IMR-90 (cell line): ENCODE data around the gene CDK17. TPM values are rescaled to one million over a fixed set of nuclear protein-coding genes. Genes with fewer than 3 reads are reported as not detected.
A peak's percentile ranks its signal among the peaks of the same experiment; 100 is the strongest.

Experiments used
- ATAC-seq: fragments of 200-7000 bp; cut with Tn5 transposase; 2 replicates; pipeline ENCODE4 v1.9.1; 2020; ENCODE audit warnings: low read depth, mild to moderate bottlenecking, moderate library complexity
- BruUV-seq: library from RNA; stranded (reverse); fragments of 400-500 nt; replicated peaks from 2 replicates; lab custom pipeline; 2021; lab: Mats Ljungman, UMichigan
- CTCF ChIA-PET: fragments of 300-600 bp; formaldehyde crosslinking; extraction: SDS; loops from one replicate; lab custom pipeline; 2021; ENCODE audit warnings: antibody characterized with exemption; lab: Yijun Ruan, JAX
- POLR2A ChIA-PET: fragments of 300-600 bp; sonication (Branson Sonifier 250); formaldehyde crosslinking; loops from one replicate; lab custom pipeline; 2022; ENCODE audit warnings: antibody characterized with exemption; ENCODE audit not compliant: unreplicated experiment; lab: Charles Lee
- DNase-seq: peaks from one replicate; pipeline ENCODE4 v3.0.0; 2013
- H2AFZ ChIP-seq: replicated peaks from 2 replicates; pipeline ENCODE3; 2013; ENCODE audit warnings: low read length, mild to moderate bottlenecking; ENCODE audit not compliant: poor library complexity
- H2AK5ac ChIP-seq: 2 replicates; pipeline ENCODE4 v1.6.1; 2013; ENCODE audit warnings: low read depth, low read length, inconsistent platforms
- H2AK9ac ChIP-seq: replicated peaks from 2 replicates; pipeline ENCODE3; 2013; ENCODE audit warnings: mild to moderate bottlenecking, low read depth, low read length, moderate library complexity; ENCODE audit not compliant: poor library complexity
- H2BK120ac ChIP-seq: 2 replicates; pipeline ENCODE4 v1.6.1; 2013; ENCODE audit warnings: low read depth, low read length, inconsistent platforms
- H2BK15ac ChIP-seq: 3 replicates; pipeline ENCODE4 v1.6.1; 2013; ENCODE audit warnings: low read depth, low read length, inconsistent platforms
- H2BK20ac ChIP-seq: 2 replicates; pipeline ENCODE4 v1.6.1; 2013; ENCODE audit warnings: low read depth, mild to moderate bottlenecking, inconsistent platforms, low read length, moderate library complexity
- H2BK5ac ChIP-seq: 2 replicates; pipeline ENCODE4 v1.6.1; 2013; ENCODE audit warnings: mild to moderate bottlenecking, low read depth, low read length, inconsistent platforms; ENCODE audit not compliant: poor library complexity, severe bottlenecking
- H3K14ac ChIP-seq: replicated peaks from 2 replicates; pipeline ENCODE4 v1.6.1; 2013; ENCODE audit warnings: low read depth, low read length, inconsistent platforms
- H3K18ac ChIP-seq: 2 replicates; pipeline ENCODE4 v1.6.1; 2013; ENCODE audit warnings: low read depth, low read length, control low read depth
- H3K23ac ChIP-seq: 2 replicates; pipeline ENCODE4 v1.6.1; 2013; ENCODE audit warnings: low read depth, low read length, inconsistent platforms
- H3K27ac ChIP-seq: 2 replicates; pipeline ENCODE4 v1.5.1; 2013; ENCODE audit warnings: mild to moderate bottlenecking, control low read depth, low read length; ENCODE audit not compliant: insufficient read depth
- H3K27me3 ChIP-seq: 2 replicates; pipeline ENCODE4 v1.6.1; 2013; ENCODE audit warnings: low read length; ENCODE audit not compliant: control insufficient read depth, insufficient read depth
- H3K36me3 ChIP-seq: 2 replicates; pipeline ENCODE4 v1.6.1; 2013; ENCODE audit warnings: low read length, mixed read lengths; ENCODE audit not compliant: control insufficient read depth, insufficient read depth
- H3K4ac ChIP-seq: 2 replicates; pipeline ENCODE4 v1.6.1; 2013; ENCODE audit warnings: low read depth, low read length, inconsistent platforms
- H3K4me1 ChIP-seq: 2 replicates; pipeline ENCODE4 v1.6.1; 2013; ENCODE audit warnings: low read length, mixed read lengths; ENCODE audit not compliant: control insufficient read depth, insufficient read depth
- H3K4me2 ChIP-seq: 2 replicates; pipeline ENCODE4 v1.6.1; 2013; ENCODE audit warnings: low read depth, mild to moderate bottlenecking, control low read depth, low read length, moderate library complexity
- H3K4me3 ChIP-seq: 2 replicates; pipeline ENCODE4 v1.5.1; 2013; ENCODE audit warnings: low read depth, mild to moderate bottlenecking, control low read depth, low read length, moderate library complexity; ENCODE audit not compliant: insufficient read depth
- H3K56ac ChIP-seq: 2 replicates; pipeline ENCODE4 v1.6.1; 2013; ENCODE audit warnings: low read length, inconsistent platforms; ENCODE audit not compliant: insufficient read depth; ENCODE audit errors: extremely low read depth
- H3K79me1 ChIP-seq, 2 experiments: 2 replicates each; pipeline ENCODE4 v1.6.1; 2013; ENCODE audit warnings: low read length in 2 of 2, inconsistent platforms in 1 of 2, low read depth in 1 of 2
- H3K9ac ChIP-seq: 2 replicates; pipeline ENCODE4 v1.6.1; 2013; ENCODE audit warnings: low read depth, low read length, control low read depth
- H3K9me1 ChIP-seq: 2 replicates; pipeline ENCODE4 v1.6.1; 2013; ENCODE audit warnings: low read length, inconsistent platforms; ENCODE audit not compliant: insufficient read depth
- H3K9me3 ChIP-seq: 2 replicates; pipeline ENCODE4 v1.6.1; 2013; ENCODE audit warnings: low read length; ENCODE audit not compliant: control insufficient read depth, insufficient read depth
- H4K20me1 ChIP-seq: 2 replicates; pipeline ENCODE4 v1.6.1; 2013; ENCODE audit warnings: low read length, inconsistent platforms; ENCODE audit not compliant: insufficient read depth
- H4K5ac ChIP-seq: 2 replicates; pipeline ENCODE4 v1.6.1; 2013; ENCODE audit warnings: mild to moderate bottlenecking, low read depth, low read length, control low read depth
- H4K8ac ChIP-seq, 2 experiments: 2 replicates each; pipeline ENCODE4 v1.6.1; 2013; ENCODE audit warnings: low read depth in 2 of 2, low read length in 2 of 2, control low read depth in 1 of 2, inconsistent platforms in 1 of 2
- H4K91ac ChIP-seq: 2 replicates; pipeline ENCODE4 v1.6.1; 2013; ENCODE audit warnings: low read depth, low read length, inconsistent platforms; ENCODE audit not compliant: insufficient read depth
- BHLHE40 ChIP-seq: fragments of 150-350 bp; IDR thresholded peaks from 2 replicates; pipeline ENCODE4 v1.6.1; 2016; ENCODE audit warnings: mild to moderate bottlenecking, low read depth, low read length
- CEBPB ChIP-seq: IDR thresholded peaks from 2 replicates; pipeline ENCODE4 v1.6.1; 2012; ENCODE audit warnings: low read depth, low read length, improper control_type of control experiment
- FOS ChIP-seq: fragments of 150-350 bp; IDR thresholded peaks from 2 replicates; pipeline ENCODE4 v1.6.1; 2016; ENCODE audit warnings: low read depth, low read length
- MAFK ChIP-seq: IDR thresholded peaks from 2 replicates; pipeline ENCODE4 v1.6.1; 2012; ENCODE audit warnings: low read depth, low read length, improper control_type of control experiment
- POLR2A ChIP-seq: IDR thresholded peaks from 2 replicates; pipeline ENCODE4 v1.6.1; 2012; ENCODE audit warnings: mild to moderate bottlenecking, low read depth, low read length
- RAD21 ChIP-seq: IDR thresholded peaks from 2 replicates; pipeline ENCODE4 v1.6.1; 2012; ENCODE audit warnings: low read length, improper control_type of control experiment
- SMC3 ChIP-seq: fragments of 150-350 bp; IDR thresholded peaks from 2 replicates; pipeline ENCODE4 v1.6.1; 2016; ENCODE audit warnings: low read depth, mild to moderate bottlenecking, antibody characterized with exemption, low read length, moderate library complexity
- WGBS, 2 experiments: methylation state at CpG; one replicate each; pipeline versions ENCODE4 v1.1.5 to v1.1.7; 2013; ENCODE audit warnings: missing lambda C conversion rate in 2 of 2; ENCODE audit not compliant: insufficient read length in 1 of 2; ENCODE audit errors: extremely low coverage in 2 of 2; 5-methylcytosine and 5-hydroxymethylcytosine counted together
- dilution Hi-C: fragments of 300-500 bp; cut with HindIII; formaldehyde crosslinking; loops from one replicate; pipeline ENCODE4 v1.14.3; 2018; ENCODE audit warnings: low sequenced_read_pairs; ENCODE audit not compliant: unreplicated experiment
- in situ Hi-C: fragments of 300-500 bp; cut with MboI; formaldehyde crosslinking; loops from 3 replicates; pipeline ENCODE4 v1.14.3; 2019; ENCODE audit warnings: low sequenced_read_pairs, inconsistent platforms, mixed read lengths
- intact Hi-C: fragments of 100-400 bp; cut with micrococcal nuclease; formaldehyde crosslinking; loops from 2 replicates; pipeline ENCODE4 v1.10.0; 2022
- polyA plus RNA-seq, 3 experiments: library from polyadenylated mRNA; depleted of rRNA; stranded (reverse); fragments of >200 nt; gene quantifications; 2 replicates each; pipeline ENCODE4 v1.2.3, GENCODE V29; 2012; ENCODE audit warnings: low replicate concordance in 1 of 3
- total RNA-seq: library from RNA; depleted of rRNA; stranded (reverse); fragments of >200 nt; gene quantifications from 2 replicates; pipeline ENCODE4 v1.2.3, GENCODE V29; 2012

Gene CDK17
- total and polyA plus RNA-seq, 2 of the 4 experiments (the other 2 are of a cell fraction), result 14.5 to 50.2 TPM

- H3K9ac ChIP-seq, result peak overlapping the region; percentile 60; the same call in 1 of the 2 replicates
- WGBS, 2 experiments, result no CpG with 5 or more reads among the region's 3 CpGs
- H3K18ac ChIP-seq, result peak overlapping the region; percentile 85
- peaks cover 25% of the 10 kb centered on the region for H3K4me1 ChIP-seq
- H4K8ac ChIP-seq, result peak overlapping the region; percentile 80 to 99
- H3K9me1 ChIP-seq, result peaks cover 5% of the 10 kb centered on the region; the same call in 1 of the 2 replicates
- H3K4ac ChIP-seq, result peak overlapping the region; percentile 99
- peak overlapping the region; percentile 98 for H4K91ac ChIP-seq
- peak overlapping the region; percentile 93 for H3K14ac ChIP-seq
- H4K5ac ChIP-seq, result peak overlapping the region; percentile 67
- peak overlapping the region; percentile 99 for H3K27ac ChIP-seq
- CTCF ChIA-PET, result interaction anchor here (1.2 kb wide), 1 partner anchor 24 kb away, joined by 3 read pairs; no protein-coding TSS in a partner anchor
- H3K56ac ChIP-seq, result peak overlapping the region; percentile 84
- H3K36me3 ChIP-seq, result no peaks in the 10 kb centered on the region
- peak overlapping the region; percentile 62 for H2AK5ac ChIP-seq
- peak overlapping the region; percentile 99 for H2BK120ac ChIP-seq
- H2AFZ ChIP-seq, result no peak overlapping the region
- H3K27me3 ChIP-seq, result no peaks in the 10 kb centered on the region
- no peaks in the 10 kb centered on the region for H4K20me1 ChIP-seq
- POLR2A ChIA-PET, result no interaction called here
- in situ Hi-C loops (no loop called here), dilution Hi-C loops (no loop called here), intact Hi-C loops (no loop called here)
- no peak overlapping the region for H2AK9ac ChIP-seq
- ATAC-seq (peak; percentile 42), DNase-seq (peak; percentile 97)
- H3K4me3 ChIP-seq, result no peak overlapping the region
- no peaks in the 10 kb centered on the region for H3K9me3 ChIP-seq
- H3K23ac ChIP-seq, result peak overlapping the region; percentile 88
- H2BK15ac ChIP-seq, result peak overlapping the region; percentile 97; the same call in 2 of the 3 replicates
- peak overlapping the region; percentile 56; the same call in 1 of the 2 replicates for H3K4me2 ChIP-seq
- peaks cover 6 to 22% of the 10 kb centered on the region in 2 experiments for H3K79me1 ChIP-seq
- TF ChIP-seq RAD21, result 0 out of 2 replicates have a peak, but pooled peaks have one; percentile 17
- peak; percentile 34; the same call in 1 of the 2 replicates for TF ChIP-seq CEBPB
- TF ChIP-seq MAFK, result no peak
- no peak for TF ChIP-seq SMC3
- TF ChIP-seq BHLHE40, result peak; percentile 25; the same call in 1 of the 2 replicates
- peak; percentile 73 for TF ChIP-seq FOS
- TF ChIP-seq POLR2A, result peak; percentile 59
- no TSS peak for BruUV-seq
- H2BK5ac ChIP-seq, result peak overlapping the region; percentile 100
- H2BK20ac ChIP-seq, result peak overlapping the region; percentile 96
These were observed 25.1 kb upstream of the CDK17 start for GRCh38 chr12:96425321-96425720.
